ENCODE data around the gene AP1B1. TPM values are rescaled to one million over a fixed set of nuclear protein-coding genes. Genes with fewer than 3 reads are reported as not detected.

AP1B1 gene
- total and polyA plus RNA-seq, 2 of the 8 experiments (the other 6 are each of a cell fraction or from before 2014, with no cell fraction given): 64.2 to 86.8 TPM

DNA sequence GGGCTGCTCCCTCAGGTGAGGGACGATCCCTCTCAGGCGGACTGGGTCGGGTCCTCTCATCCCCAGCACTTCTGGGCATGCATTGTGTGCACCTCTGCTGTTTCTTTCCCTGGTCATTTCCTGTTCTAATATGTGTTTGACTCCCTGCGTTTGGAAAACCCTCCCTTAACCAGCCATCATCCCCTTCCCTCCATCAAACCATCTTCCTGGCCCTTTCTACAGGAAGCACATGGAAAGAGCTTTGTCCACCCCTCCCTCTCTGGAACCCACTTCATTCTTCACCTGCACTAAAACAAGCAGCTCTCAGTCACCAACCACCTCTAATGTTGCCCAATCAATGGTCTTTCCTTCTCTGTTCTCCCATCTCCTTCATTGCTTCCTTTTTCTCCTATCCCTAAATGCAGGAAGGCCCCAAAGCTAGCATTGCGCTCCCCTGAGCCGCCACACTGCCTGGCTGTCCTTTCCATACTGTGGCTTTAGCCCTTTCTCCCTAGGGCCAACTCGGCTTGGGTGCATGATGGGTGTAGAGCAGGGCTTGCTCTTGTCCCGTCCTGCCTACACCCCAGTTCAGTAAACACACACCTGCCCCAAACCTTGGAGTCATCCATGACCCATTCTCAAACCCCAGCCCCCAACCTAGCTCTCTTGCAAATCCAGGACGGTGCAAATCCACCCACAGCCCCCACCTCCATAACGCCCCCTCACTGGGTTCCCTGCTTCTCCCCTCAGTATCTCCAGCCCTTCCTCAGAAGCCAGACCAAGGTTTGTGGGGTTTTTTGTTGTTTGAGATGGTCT, 87.4 kb downstream of the AP1B1 start (continued):
- peak; percentile 72; the same call in 1 of the 2 replicates for TF ChIP-seq ATF2 (IDR thresholded peaks at IDR 0.05; ENCODE audit: low read length)
- no peak for TF ChIP-seq RBBP5 (IDR thresholded peaks at IDR 0.05; ENCODE audit: borderline replicate concordance, low read depth, low read length)
- TF ChIP-seq POLR2A (IDR thresholded peaks at IDR 0.05; ENCODE audit: control extremely low read depth in 1 of 2, low read depth in 2 of 2, low read length in 2 of 2): peak in 1 of 2 experiments; percentile 84; a peak in 2 of 3 replicates
- no peak for TF ChIP-seq NANOG (IDR thresholded peaks at IDR 0.05; ENCODE audit: insufficient read depth, low read depth, low read length, poor library complexity, severe bottlenecking)
- no peak for TF ChIP-seq TEAD4 (IDR thresholded peaks at IDR 0.05; ENCODE audit: low read depth, low read length)
- TF ChIP-seq, protein P1, sequence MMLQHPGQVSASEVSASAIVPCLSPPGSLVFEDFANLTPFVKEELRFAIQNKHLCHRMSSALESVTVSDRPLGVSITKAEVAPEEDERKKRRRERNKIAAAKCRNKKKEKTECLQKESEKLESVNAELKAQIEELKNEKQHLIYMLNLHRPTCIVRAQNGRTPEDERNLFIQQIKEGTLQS (IDR thresholded peaks at IDR 0.05; ENCODE audit: insufficient read depth, low read depth, low read length): no peak

Data from H1 (cell line).